ENCODE measurements around the gene GNA15. TPM values are rescaled to one million over a fixed set of nuclear protein-coding genes. Genes with fewer than 3 reads are reported as not detected.

Gene GNA15
- total RNA-seq, 2 donors from 2014 or later, result 202 to 297 TPM

DNA sequence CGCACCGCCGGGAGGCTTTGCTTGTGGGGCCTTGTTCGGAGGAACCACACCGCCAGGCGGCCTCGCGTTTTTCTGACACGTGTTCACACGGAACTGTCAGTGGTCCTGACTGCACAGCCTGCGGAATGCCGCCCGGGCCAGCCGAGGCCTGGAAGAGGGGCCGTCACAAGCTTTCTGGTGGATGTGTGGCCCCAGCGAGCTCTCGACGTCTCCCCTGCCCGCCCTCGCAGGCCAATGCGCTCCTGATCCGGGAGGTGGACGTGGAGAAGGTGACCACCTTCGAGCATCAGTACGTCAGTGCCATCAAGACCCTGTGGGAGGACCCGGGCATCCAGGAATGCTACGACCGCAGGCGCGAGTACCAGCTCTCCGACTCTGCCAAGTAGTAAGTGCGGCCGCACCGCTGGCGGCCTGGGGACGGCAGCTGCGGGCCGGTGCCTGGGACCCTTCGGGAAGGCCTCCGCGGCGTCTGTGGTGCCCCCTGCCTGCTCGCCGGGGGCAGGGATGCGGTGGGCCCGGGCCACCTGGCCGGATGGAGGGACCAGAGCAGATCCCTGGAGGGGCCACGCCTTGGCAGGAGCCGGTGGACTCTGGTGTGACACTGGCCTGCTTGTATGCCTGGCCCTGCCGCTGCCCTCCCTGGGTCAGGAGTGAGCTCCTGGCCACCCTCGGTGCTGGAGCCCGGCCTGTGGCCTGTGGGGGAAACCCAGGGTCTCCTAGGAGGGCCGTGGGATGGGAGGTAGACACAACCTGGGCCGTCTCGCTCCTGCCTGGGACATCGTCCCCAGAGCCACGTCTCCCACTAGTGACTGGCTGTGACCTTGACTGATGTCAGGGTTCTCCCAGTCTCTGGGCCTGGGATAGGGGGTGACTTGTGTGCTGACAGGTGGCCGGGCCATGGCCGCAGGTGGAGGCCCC lies 22.5 kb upstream of the GNA15 start:
- no peaks in the 10 kb centered on the region for H3K27me3 Mint-ChIP-seq
- no peak overlapping the region for H3K4me3 Mint-ChIP-seq
- peaks cover 4% of the 10 kb centered on the region for H3K4me1 Mint-ChIP-seq
- H3K27ac Mint-ChIP-seq, result no peak overlapping the region
- no peak for ATAC-seq (replicated peaks)
- no peaks in the 10 kb centered on the region for H3K9me3 Mint-ChIP-seq
- H3K36me3 Mint-ChIP-seq (ENCODE audit: low read depth), result no peaks in the 10 kb centered on the region

DNA sequence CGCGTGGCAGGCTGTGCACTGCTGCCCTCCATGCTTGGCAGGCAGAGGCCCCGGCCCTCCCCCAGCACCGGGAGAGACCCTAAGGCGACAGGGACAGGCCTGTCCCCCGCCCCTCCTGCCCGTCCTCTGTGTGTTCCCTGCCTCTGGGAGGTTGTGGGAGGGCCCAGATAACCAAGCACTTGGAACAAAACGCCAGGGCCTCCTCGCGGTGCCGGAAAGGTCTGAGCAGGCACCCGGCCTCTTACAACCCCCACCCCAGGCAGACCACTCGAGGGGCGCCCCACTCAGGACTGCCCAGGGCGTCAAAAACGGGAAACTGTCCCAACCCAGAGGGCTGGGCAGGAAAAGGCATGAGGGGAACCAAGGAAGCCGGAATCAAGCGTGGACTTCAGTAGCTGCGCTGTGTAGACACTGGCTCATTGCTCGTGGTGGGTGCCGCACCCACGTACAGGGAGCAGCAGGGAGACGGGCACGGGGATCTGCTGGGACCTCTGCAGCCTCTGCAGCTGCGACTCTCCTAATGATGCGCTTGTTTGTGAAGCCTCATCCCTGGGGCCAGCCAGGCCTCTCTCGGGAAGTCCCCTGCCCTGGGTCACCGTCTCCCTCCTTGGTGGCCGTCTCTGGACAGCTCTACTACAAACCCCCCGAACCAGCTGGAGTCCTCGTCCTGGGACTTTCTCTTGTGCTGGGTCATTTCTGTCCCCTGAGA lies 21.7 kb upstream of the GNA15 start:
- Mint-ChIP-seq H3K4me3 (no peak overlapping the region), H3K9me3 (no peaks in the 10 kb centered on the region), H3K4me1 (no peaks in the 10 kb centered on the region), H3K27ac (no peak overlapping the region), H3K27me3 (no peaks in the 10 kb centered on the region), H3K36me3 (ENCODE audit: low read depth) (no peaks in the 10 kb centered on the region)
- ATAC-seq (replicated peaks), result no peak

DNA sequence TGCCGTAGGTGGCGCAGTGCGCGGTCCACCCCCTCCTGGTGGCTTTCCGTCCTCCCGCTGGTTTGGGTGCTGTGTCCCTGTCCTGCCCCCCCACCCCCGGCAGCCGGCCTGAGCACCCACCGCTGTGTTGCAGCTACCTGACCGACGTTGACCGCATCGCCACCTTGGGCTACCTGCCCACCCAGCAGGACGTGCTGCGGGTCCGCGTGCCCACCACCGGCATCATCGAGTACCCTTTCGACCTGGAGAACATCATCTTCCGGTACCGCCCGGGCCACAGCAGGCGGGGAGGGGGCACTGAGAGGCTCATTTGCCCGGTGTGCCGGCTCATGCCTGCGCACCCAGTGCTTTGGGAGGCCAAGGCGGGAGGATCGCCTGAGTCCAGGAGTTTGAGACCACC lies 21.0 kb upstream of the GNA15 start:
- Mint-ChIP-seq H3K36me3 (ENCODE audit: low read depth) (no peaks in the 10 kb centered on the region), H3K27me3 (no peaks in the 10 kb centered on the region), H3K4me1 (no peaks in the 10 kb centered on the region), H3K4me3 (no peak overlapping the region), H3K27ac (no peak overlapping the region), H3K9me3 (no peaks in the 10 kb centered on the region)
- no peak for ATAC-seq (replicated peaks)

DNA sequence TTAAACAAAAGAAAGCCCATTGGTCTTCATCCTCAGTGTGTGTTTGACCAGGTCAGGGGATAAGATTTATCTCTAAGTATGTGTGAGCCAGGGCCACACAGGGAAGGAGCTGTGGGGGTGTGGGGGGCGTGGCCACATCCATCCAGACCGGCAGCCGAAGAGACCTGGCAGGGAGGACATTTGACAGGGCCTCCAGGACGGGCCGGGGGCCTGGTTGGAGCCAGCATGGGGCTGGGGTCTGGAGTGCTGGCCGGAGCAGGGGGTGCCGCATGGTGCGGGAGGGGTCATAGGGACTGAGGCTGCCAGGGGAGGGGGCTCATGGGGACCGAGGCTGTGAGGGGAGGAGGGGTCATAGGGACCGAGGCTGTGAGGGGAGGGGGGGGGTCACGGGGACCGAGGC lies 20.4 kb upstream of the GNA15 start:
- Mint-ChIP-seq H3K9me3 (no peaks in the 10 kb centered on the region), H3K36me3 (ENCODE audit: low read depth) (no peaks in the 10 kb centered on the region), H3K27me3 (no peaks in the 10 kb centered on the region), H3K4me3 (no peak overlapping the region), H3K27ac (no peak overlapping the region), H3K4me1 (no peaks in the 10 kb centered on the region)
- no peak for ATAC-seq (replicated peaks)

DNA sequence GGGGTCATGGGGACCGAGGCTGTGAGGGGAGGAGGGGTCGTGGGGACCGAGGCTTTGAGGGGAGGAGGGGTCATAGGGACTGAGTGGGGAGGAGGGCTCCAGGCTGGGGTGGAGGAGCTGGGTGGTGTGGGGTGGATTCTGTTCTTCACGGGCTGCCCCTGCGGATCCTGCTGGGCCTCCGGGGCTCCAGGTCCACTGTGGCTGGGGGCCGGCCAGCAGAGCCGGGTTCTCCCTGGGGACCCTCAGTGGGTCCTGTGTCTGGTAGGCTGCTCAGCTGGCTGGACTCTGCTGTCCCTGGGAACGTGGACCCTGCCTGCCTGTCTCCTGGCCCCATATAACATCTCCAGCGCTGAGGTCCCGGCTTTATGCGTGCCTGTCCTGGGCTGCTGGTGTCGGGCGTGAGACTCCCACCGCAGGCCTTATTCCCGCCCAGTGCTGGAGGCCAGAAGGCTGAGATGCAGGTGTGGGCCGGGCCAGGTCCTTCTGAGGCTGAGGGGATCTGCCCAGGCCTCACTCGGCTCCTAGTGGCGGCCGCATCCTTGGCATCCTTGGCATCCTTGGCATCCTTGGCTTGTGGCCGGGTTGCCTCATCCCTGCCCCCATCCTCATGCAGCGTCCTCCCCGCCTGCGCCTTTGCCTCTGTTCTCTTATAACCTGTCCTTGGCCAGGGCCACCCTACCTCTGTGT lies 19.8 kb upstream of the GNA15 start:
- ATAC-seq (replicated peaks), result no peak
- no peaks in the 10 kb centered on the region for H3K36me3 Mint-ChIP-seq (ENCODE audit: low read depth)
- H3K4me1 Mint-ChIP-seq, result no peaks in the 10 kb centered on the region
- H3K4me3 Mint-ChIP-seq, result no peak overlapping the region
- no peaks in the 10 kb centered on the region for H3K27me3 Mint-ChIP-seq
- H3K9me3 Mint-ChIP-seq, result no peaks in the 10 kb centered on the region
- H3K27ac Mint-ChIP-seq, result no peak overlapping the region

DNA sequence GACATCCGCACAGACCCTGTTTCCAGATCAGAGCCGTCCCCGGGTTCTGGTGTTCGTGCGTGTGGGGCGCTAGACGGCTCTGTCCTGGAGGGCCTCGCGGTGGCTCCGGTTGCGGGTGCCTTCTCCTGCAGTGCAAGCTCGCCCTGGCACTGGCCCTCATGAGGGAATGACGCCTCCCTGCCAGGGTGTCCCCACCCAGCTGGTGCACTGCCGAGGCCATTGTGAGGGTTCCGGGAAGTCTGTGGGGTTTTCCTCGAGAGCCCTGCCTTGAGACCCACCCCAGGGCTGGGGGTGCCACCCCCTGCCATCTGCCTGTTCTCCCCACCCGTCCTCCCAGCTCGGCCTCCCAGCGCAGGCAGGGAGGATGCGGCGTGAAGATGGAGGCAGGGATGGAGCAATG lies 19.2 kb upstream of the GNA15 start:
- Mint-ChIP-seq H3K36me3 (ENCODE audit: low read depth) (no peaks in the 10 kb centered on the region), H3K27me3 (no peaks in the 10 kb centered on the region), H3K4me1 (no peaks in the 10 kb centered on the region), H3K9me3 (no peaks in the 10 kb centered on the region), H3K27ac (no peak overlapping the region), H3K4me3 (no peak overlapping the region)
- no peak for ATAC-seq (replicated peaks)

DNA sequence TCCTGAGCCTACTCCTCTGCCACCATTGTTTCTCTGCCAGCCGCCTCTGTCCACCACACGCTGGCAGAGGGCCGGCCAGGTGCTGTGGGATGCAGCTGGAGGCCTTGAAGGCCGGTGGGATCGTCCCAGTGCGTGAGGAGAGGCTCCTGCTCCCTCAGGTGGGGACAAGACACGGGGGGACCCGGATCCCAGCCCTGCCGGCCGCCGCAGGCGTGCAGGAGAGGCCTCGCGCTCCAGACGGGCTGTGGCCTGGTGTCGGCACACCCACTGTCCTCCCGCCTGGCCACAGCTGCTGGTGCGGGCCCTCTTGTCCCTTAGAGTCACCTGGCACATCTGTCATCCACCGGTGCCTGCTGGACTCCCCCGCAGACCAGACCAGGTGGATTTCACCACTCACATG lies 18.1 kb upstream of the GNA15 start:
- Mint-ChIP-seq H3K27ac (no peak overlapping the region), H3K27me3 (no peaks in the 10 kb centered on the region), H3K9me3 (no peaks in the 10 kb centered on the region), H3K4me3 (no peak overlapping the region), H3K36me3 (ENCODE audit: low read depth) (no peaks in the 10 kb centered on the region), H3K4me1 (no peaks in the 10 kb centered on the region)
- no peak for ATAC-seq (replicated peaks)

DNA sequence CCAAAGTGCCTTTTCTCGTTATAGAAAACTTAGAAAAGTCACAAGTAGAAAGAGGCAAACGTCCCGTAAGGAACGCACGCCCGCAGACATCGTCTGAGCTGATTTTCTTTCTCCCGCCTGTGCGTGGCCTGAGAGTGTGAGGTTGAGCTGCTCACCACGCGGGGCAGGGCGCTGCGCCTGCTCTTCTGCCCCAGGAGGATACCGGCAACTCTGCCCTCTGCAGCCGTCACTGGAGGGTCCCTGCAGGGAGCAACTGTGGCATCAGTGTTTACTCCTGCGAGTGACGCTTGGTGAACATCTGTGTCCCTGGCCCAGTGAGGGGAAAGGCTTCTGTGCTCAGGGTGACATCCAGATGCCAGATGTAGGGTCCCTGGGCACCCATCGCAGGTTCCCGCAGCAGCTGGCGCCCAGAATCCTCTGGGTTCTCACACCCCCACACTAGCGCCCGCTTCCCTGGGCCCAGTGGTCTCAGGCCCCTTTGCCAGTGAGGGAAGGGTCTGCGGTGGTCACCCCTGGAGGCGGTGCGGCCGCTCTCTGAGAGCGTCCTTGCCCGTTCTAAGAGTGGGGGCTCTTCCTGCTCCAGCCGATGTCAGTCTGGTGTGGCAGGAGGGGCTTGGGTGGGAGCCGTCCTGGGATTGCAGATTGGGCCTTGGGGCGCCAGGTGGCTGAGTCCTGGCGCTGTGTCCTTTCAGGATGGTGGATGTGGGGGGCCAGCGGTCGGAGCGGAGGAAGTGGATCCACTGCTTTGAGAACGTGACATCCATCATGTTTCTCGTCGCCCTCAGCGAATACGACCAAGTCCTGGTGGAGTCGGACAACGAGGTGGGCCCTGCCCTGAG lies 17.4 kb upstream of the GNA15 start:
- Mint-ChIP-seq H3K9me3 (no peaks in the 10 kb centered on the region), H3K4me1 (no peaks in the 10 kb centered on the region), H3K27me3 (no peaks in the 10 kb centered on the region), H3K4me3 (no peak overlapping the region), H3K36me3 (ENCODE audit: low read depth) (no peaks in the 10 kb centered on the region), H3K27ac (no peak overlapping the region)
- no peak for ATAC-seq (replicated peaks)

DNA sequence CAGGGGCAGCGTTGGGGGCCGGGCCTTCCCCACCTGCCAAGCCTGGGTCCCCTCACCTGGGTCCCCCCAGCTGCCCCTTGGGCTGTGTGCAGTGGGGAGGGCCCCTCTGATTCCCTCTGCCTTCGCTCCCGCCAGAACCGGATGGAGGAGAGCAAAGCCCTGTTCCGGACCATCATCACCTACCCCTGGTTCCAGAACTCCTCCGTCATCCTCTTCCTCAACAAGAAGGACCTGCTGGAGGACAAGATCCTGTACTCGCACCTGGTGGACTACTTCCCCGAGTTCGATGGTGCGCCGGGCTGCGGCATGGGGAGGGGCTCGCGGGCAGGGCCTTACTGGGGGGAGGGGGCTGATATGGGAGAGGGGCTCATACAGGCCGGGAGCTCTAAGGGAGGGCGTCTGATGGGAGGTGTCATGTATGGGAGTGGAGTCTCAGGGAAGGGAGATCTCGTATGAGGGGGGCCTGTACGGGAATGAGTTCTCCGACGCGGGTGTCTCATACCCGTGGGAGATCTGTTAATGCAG lies 16.7 kb upstream of the GNA15 start:
- ATAC-seq (replicated peaks), result no peak
- Mint-ChIP-seq H3K36me3 (ENCODE audit: low read depth) (no peaks in the 10 kb centered on the region), H3K4me3 (no peak overlapping the region), H3K27ac (no peak overlapping the region), H3K27me3 (no peaks in the 10 kb centered on the region), H3K4me1 (no peaks in the 10 kb centered on the region), H3K9me3 (no peaks in the 10 kb centered on the region)

DNA sequence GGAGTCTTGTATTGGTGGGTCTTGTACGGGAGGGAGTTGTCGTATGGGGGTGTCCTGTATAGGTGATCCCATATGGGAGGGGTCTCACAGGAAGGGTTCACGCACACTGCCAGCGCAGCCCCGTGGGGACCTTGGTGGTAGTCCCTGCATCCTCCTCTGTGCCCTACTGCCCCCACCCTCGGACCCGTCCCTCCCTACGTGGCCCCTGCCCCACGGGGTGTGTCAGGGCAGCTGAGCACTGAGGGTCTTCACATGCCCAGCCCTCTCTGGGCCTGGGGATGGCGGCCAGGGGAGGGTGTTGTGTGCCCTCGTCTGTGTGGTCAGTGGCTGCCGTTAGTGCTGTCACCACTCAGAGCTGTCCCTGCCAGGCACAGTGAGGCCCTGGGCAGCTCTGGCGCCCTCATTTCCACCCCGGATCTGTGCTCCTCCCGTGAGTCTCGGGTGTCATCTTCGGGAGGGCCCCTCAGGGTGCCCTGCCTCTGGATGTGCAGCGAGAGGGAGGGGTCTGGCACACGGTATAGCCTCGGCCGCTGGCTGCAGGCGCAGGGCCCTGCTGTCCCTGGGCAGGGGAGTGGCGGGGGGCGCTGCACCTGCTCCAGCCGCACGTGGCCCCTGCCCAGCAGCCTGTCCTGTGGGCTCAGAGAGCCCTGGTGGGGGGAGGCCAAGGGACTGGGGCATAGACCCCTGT lies 16.0 kb upstream of the GNA15 start:
- Mint-ChIP-seq H3K9me3 (no peaks in the 10 kb centered on the region), H3K4me3 (no peak overlapping the region), H3K27me3 (no peaks in the 10 kb centered on the region), H3K4me1 (no peaks in the 10 kb centered on the region), H3K27ac (no peak overlapping the region), H3K36me3 (ENCODE audit: low read depth) (no peaks in the 10 kb centered on the region)
- no peak for ATAC-seq (replicated peaks)

DNA sequence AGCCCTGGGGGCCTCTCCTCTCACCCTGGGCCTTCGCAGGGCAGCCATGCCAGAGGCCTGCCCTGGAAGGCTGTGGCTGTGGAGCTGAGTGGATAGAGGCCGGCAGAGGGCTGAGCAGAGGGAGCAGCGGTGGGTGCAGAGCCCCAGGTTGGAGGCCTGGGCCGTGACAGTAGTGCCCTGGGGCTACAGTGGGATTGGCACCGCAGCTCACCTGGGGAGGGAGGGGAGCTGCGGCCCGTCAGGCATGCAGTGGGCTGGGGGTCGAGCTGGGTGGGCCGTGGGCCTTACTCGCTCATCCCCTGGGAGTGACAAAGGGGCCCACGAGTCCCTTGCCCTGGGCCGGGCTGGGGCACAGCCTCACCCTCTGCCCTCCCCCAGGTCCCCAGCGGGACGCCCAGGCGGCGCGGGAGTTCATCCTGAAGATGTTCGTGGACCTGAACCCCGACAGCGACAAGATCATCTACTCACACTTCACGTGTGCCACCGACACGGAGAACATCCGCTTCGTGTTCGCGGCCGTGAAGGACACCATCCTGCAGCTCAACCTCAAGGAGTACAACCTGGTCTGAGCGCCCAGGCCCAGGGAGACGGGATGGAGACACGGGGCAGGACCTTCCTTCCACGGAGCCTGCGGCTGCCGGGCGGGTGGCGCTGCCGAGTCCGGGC lies 15.1 kb upstream of the GNA15 start:
- no peak for ATAC-seq (replicated peaks)
- no peaks in the 10 kb centered on the region for H3K27me3 Mint-ChIP-seq
- no peaks in the 10 kb centered on the region for H3K36me3 Mint-ChIP-seq (ENCODE audit: low read depth)
- no peak overlapping the region for H3K4me3 Mint-ChIP-seq
- no peaks in the 10 kb centered on the region for H3K9me3 Mint-ChIP-seq
- no peak overlapping the region for H3K27ac Mint-ChIP-seq
- H3K4me1 Mint-ChIP-seq, result no peaks in the 10 kb centered on the region

DNA sequence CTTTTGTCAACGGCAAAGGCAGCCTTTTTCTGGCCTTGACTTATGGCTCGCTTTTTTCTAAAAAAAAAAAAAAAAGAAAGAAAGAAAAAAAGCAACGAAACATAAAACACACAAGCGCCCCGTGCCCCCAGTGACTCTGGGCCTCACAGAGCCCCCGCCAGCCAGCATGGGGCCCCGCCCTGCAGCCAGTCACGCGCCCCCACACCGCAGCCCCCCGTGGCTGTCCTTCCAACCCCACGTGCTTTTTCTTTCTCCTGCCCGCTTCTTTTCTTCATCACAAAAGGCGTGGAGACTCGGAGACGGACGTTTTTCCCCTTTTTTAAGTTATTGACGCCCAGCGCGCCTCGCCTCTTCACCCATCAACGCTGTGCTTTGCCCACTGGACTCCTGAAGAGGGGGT lies 14.4 kb upstream of the GNA15 start:
- no peak overlapping the region for H3K4me3 Mint-ChIP-seq
- no peak overlapping the region for H3K27ac Mint-ChIP-seq
- no peaks in the 10 kb centered on the region for H3K27me3 Mint-ChIP-seq
- H3K36me3 Mint-ChIP-seq (ENCODE audit: low read depth), result no peaks in the 10 kb centered on the region
- H3K4me1 Mint-ChIP-seq, result no peaks in the 10 kb centered on the region
- H3K9me3 Mint-ChIP-seq, result no peaks in the 10 kb centered on the region
- no peak for ATAC-seq (replicated peaks)

DNA sequence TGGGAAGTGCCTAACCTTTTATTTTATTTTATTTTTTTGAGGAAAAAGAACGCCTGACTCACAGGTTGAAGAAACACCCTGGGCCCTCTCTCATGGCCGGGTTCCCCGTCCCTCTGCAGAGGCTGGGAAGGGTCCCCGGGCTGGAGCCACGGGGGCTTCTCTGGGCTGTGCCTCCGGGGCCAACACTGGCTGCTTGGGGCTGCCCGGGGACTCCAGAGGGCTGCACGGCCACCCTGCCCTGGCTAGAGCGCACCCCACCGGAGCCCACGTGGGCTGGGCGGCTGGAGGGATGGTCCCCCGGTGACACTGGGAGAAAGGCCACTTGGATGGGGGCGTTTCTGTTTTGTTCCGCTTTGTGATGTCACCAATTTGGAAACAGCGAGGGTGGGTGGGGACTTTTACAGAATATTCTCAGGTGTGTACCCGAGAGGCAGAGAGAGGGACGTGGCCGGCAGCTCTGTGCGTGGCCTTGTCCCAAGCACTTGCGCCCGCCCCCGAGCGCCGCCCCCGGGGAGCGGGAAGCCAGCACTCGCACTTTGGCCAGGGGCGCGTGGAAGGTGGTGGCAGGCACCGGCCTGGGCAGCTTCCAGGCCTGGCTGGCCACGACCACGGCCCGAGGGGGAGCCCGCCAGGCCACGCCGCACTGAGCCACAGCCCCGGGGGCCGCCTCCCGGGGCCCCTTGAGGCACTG lies 13.9 kb upstream of the GNA15 start:
- Mint-ChIP-seq H3K27me3 (no peaks in the 10 kb centered on the region), H3K4me1 (no peaks in the 10 kb centered on the region), H3K9me3 (no peaks in the 10 kb centered on the region), H3K4me3 (no peak overlapping the region), H3K36me3 (ENCODE audit: low read depth) (no peaks in the 10 kb centered on the region), H3K27ac (no peak overlapping the region)
- no peak for ATAC-seq (replicated peaks)
